Fibroblast of lung (primary cell): ENCODE measurements around the gene NOL9.

Source experiments
- CTCF ChIP-seq, 2 donors: IDR thresholded peaks in 1 of 2; conservative IDR thresholded peaks in 1 of 2; 1 replicate in 1 of 2; 2 replicates in 1 of 2; pipeline ENCODE4 v1.5.1; 2011 to 2012; ENCODE audit warnings: low read length in 2 of 2, control low read depth in 1 of 2, inconsistent platforms in 1 of 2, low read depth in 1 of 2, mild to moderate bottlenecking in 1 of 2
- EZH2 ChIP-seq: IDR thresholded peaks from 2 replicates; pipeline ENCODE4 v1.5.1; 2012; ENCODE audit warnings: low read length, control low read depth, mild to moderate bottlenecking; ENCODE audit errors: missing control alignments

- TF ChIP-seq CTCF (conservative IDR thresholded peaks at IDR 0.05 in 1 of 2, IDR thresholded peaks at IDR 0.05 in 1 of 2; ENCODE audit: low read depth in 1 of 2, low read length in 2 of 2) (no peak), EZH2 (no peak)
Measured at GRCh38 chr1:6579374-6580118, 25.2 kb upstream of the NOL9 start, which contains the start of gene ZBTB48.
